GM21526 (cell line): ENCODE measurements around the gene IFNA5.

Source experiments
- ATAC-seq: cut with Tn5 transposase; IDR thresholded peaks from one replicate; pipeline ENCODE4 v1.9.1; 2021; ENCODE audit warnings: moderate library complexity; ENCODE audit not compliant: unreplicated experiment, low FRiP score

IFNA5 gene

DNA sequence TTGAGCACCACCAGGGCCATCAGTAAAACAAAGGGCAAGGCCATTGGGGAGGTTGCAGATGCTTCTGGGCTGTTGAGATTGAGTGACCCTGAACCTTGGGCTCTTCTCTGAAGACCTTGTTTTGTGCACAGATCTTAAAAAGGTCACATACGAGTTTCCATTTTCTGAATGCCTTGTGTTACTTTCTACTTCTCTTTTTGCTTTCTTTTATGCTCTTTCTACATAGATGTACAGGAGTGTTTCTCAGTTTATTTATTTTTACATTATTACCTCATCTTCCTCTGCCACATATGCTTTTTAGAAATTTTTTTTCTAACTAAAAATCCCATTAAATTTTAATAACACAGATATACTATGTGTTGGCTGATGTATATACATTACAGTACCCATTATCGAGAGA, at the start of gene IFNA5:
TSS of gene IFNA5 (minus strand) at position 101 of the 400 bp plus-strand sequence. CDS start at position 44, 57 bp downstream.
- ATAC-seq, result no peak

DNA sequence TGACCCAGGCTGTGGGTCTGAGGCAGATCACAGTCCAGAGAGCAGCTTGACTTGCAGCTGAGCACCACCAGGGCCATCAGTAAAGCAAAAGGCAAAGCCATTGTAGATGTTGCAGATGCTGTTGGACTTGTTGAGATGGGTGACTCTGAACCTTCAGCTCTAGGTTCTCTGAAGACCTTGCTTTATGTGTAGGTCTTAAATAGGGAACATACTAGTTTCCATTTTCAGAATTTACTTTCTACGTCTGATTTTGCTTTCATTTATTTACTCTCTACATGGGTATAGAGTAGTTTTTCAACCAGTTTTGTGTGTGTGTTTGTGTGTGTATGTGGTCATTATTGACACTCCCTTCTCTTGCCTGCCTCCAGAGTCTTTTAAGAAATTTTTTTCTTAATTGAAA, 45.7 kb upstream of the IFNA5 start, which contains the start of gene IFNA6:
TSS of gene IFNA6 (minus strand) at position 101 of the 400 bp plus-strand sequence. CDS start at position 101, 0 bp downstream.
- ATAC-seq, result no peak

GRCh38 chr9:21348430-21348970, 43.4 kb upstream of the IFNA5 start:
- no peak for ATAC-seq

DNA sequence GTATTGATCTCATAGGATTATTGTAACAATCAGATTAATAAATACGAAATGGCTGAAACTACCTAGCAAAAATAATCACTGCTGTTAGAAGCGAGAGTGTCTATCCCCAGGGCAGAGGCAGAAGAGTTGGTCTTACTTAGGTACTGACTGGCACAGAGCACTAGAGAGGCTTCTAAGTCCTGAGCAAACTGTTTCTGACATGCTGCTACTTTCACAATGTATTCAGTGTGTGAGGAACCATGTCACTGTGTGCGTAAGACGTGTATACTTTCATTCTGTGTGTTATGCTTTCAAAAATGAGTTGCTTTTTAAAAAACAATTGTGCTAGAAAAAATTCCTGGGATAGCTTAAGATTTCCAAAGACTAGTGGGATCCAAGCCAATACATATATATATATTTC, 35.6 kb upstream of the IFNA5 start:
- no peak for ATAC-seq

DNA sequence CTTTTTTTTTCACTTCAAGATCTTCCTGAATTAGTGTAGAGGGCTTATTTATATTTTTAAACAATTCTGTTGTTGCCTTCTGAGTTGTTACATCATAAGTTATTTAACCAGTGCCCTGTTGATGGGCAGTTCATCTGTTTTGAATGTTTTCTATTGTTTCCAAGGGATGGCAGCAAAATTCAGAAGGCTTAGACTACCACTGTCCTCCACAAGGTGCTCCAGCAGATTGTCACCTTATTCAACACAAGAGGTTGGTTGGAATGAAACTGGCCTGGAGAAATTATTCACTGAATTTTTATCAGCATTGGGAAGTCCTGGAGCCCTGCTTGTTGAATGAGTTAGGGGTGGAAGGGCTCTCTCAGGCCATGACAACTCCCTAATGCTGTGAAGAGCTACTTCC, 31.3 kb upstream of the IFNA5 start:
- ATAC-seq, result no peak

- peak; percentile 84 for ATAC-seq
Measured at GRCh38 chr9:21334701-21335632, 29.9 kb upstream of the IFNA5 start, which contains the start of gene KLHL9. Gene KLHL9 (minus strand): TSS chr9:21335404. CDS start chr9:21334859, 545 bp downstream.

GRCh38 chr9:21333226-21333625, 28.1 kb upstream of the IFNA5 start:
- ATAC-seq, result no peak

GRCh38 chr9:21331676-21332402, 26.7 kb upstream of the IFNA5 start:
- ATAC-seq, result no peak

- peak; percentile 75 for ATAC-seq
Measured at GRCh38 chr9:21326526-21327139, 21.5 kb upstream of the IFNA5 start.

- ATAC-seq, result no peak
Measured at GRCh38 chr9:21324047-21324446, 18.9 kb upstream of the IFNA5 start.

DNA sequence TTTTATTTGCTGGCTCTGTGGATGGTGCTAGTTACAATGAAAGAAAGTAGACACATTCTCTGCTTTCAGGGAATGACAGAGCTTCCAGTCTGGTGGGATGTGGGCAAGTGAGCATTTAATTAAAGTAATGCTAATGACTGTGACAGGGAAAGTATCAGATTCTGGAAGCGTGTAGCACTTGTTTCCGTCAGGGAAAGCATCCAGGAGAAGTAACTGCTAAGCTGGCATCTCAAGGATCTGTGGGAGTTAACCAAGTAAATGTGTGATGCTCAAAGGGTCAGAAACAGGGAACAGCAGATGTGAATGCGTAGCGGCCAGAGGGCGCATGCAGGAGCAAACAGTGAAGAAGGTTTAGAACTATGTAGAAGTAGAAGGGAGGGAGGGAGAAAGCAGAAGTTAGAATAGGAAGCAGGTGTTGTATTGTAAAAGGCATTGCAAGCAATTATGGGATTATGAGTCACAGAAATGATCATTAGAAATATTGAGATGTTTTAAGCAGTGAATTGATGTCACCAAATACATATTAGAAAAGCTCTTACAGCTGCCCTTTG, 17.9 kb upstream of the IFNA5 start:
- no peak for ATAC-seq

DNA sequence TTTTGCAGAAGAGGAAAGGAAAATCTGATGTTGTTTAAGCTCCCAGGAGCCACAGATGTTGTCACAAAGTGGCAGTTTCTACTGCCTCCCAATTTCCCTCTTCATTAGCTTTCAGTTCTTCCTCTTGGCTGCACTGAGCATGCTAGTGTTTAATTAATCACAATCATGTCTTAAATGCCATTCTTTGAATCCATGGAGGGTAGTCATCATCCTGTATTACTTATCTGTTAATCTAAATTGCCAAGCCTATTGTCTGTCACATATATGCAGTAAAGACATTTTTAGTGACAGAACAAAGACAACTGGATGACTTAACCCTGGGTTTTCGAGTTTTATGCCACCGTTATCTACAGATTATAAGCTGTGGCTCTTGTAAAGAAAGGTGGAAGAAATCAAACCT, 15.4 kb upstream of the IFNA5 start:
- ATAC-seq, result no peak

DNA sequence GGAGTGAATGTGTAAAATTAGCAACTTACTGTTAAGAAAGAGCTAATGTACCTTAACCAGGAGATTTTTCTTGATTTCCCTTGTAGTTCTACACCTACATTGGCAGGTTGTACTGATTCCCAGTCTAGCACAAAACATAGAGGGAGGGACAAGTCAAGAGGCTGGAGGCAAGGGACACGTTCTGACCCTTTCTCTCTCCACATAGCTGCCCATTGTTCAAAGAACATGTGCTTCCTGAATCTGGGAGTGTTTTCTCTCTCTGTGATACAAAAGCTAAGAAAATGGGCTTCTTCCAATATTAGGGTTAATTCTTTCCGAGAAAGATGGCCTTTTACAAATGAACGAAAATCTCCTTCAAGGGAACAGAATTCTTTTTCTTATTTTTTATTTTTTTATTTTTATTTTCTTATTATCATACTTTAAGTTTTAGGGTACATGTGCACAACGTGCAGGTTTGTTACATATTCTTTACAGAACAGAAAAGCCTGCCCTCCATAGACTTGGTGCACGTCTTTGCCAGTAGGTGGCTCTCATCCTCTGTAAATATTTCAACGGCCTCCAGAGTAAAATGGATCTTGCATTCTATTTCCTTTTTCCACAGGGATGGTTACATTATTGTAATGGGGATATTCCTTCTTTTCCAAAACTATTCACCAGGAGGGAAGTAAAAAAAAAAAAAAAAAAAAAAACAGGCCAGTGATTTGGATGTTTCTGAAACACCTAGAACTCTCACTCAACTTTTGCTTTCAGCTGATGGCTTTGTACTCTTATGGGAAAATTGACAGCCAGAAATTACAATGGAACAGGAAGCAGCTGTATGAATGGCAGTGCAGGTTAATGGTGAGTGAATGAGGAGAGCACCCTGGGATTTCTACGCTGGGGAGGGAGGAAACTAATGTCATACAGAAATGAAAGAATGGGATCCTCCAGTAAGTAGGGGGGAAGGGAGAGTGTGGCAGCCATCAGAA, 13.1 kb upstream of the IFNA5 start:
- no peak for ATAC-seq

DNA sequence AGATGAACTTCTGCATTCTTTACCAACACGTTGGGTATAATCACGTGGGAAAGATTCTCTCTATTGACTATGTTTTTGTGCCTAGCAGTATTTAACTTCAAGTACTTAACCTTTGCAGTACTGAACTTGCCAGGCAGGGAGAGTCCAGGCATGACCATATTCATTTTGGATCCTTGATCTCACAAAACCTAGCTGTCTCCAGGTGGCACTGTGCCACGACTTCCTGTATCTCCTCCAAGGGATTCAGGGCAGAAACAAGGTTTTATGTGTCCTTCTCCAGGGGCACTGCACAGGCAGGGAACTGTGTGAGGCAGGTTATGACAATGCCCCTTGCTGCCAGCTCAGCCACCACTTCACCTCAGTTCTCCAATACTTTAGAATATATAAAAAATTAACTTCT, 11.7 kb upstream of the IFNA5 start:
- no peak for ATAC-seq

DNA sequence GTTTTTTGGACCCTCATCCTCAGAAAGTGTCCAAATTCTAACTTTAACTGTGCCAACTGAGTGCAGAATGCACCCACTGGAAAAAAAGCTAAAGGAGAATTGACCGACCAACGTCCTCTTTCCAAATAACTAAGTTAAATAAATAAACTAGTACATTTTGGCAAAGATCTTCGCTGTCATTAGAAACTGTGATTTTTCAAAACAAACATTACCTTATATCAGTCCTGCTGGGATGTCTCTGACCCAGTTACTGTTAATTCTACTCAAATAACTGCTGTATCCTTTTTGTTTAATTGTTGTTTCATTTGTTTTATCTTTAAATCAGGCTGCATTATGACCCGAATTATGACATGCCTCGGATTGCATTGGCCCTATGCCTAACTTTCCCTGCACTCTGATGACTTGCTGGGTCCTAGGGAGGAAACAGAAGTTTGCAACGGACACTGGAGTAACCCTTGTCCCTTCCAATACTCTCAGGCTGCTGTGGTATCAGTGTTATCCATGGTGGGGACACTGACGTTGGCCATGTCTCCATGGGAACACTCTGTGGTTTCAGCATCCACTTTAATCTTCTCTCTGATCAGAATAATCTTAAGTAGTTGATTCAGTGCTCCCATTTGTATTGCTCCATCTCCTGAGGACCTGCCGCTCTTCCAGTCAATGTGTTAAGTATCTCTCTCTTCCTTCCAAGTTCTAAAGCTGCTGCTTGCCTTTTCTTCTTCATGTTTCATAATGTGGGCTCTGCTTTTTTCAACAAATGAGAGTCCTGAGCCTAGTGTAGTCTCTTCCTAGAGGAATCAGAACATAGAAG, 11.1 kb upstream of the IFNA5 start:
- no peak for ATAC-seq

GRCh38 chr9:21314152-21314551, 9.0 kb upstream of the IFNA5 start:
- ATAC-seq, result no peak

DNA sequence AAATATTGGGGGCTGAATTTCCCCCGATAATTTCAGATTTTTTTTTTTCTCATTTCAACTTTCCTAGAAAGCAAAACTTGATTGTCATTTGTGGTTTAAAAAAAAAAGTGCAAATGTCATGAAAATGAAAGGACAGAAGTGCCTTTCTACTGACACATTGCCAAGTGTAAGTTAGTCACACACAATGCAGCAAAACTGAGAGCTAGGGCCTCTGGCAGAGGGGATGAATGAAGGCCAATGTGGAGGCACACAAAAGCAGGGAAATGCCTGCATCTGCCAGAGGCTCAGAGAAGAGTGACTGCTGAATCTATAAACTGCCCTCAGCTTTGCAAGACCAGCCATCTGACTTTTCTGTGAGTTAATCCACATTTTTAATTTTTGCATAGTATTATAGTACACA, 6.8 kb upstream of the IFNA5 start:
- no peak for ATAC-seq

DNA sequence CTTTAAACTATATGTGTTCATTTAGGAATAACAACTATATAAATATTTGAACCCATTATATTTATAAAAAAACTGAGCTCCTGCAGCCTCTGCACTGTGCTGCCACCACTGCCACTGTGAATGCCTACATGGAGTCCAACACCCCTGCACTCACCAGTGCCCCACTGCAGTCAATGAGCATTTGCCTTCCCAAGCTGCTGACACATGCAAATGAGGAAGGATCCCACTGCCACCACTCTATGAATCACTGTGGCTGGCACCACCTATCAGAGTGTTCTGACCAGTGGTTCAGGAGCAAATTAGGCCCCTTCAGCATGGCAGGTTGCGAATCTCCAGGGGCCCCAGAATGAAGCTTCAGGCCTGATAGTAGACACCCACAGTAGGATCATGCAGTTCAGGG, 9.1 kb downstream of the IFNA5 start:
- no peak for ATAC-seq
